Activated naive CD8-positive, alpha-beta T cell treated with anti-CD3 and anti-CD28 coated beads, Interleukin-2, amount 50 U/mL, for 24 hours (primary cell): ENCODE data around the gene EMSY.
"Not testable (repeated sequence)": the region's sequence is repeated elsewhere in the genome, so short reads cannot be mapped to it uniquely, and the experiment has no call there.

ENCODE experiments used
- ATAC-seq: fragments of 150-1000 bp; cut with Tn5 transposase; one replicate; pipeline ENCODE4 v1.10.0; 2021
- DNase-seq: peaks from one replicate; pipeline ENCODE4 v3.0.0; 2021
- H3K27ac Mint-ChIP-seq: one replicate; pipeline ENCODE4 v1.8.0; 2021; ENCODE audit warnings: mild to moderate bottlenecking, mixed read lengths
- H3K27me3 Mint-ChIP-seq: one replicate; pipeline ENCODE4 v1.8.0; 2021; ENCODE audit warnings: mixed read lengths
- H3K36me3 Mint-ChIP-seq: one replicate; pipeline ENCODE4 v1.8.0; 2021; ENCODE audit warnings: low read depth, mixed read lengths
- H3K4me1 Mint-ChIP-seq: one replicate; pipeline ENCODE4 v1.8.0; 2021; ENCODE audit warnings: mixed read lengths
- H3K4me3 Mint-ChIP-seq: one replicate; pipeline ENCODE4 v1.8.0; 2021; ENCODE audit warnings: mild to moderate bottlenecking, moderate library complexity, mixed read lengths
- H3K9me3 Mint-ChIP-seq: one replicate; pipeline ENCODE4 v1.8.0; 2021; ENCODE audit warnings: mixed read lengths

EMSY gene

GRCh38 chr11:76560219-76560618 lies 115.4 kb downstream of the EMSY start:
- H3K27ac Mint-ChIP-seq: peak overlapping the region; percentile 2
- ATAC-seq (peak; percentile 81), DNase-seq (no peak)
- H3K9me3 Mint-ChIP-seq: no peaks in the 10 kb centered on the region
- H3K4me3 Mint-ChIP-seq: no peak overlapping the region
- H3K27me3 Mint-ChIP-seq: peaks cover 14% of the 10 kb centered on the region
- H3K4me1 Mint-ChIP-seq: peaks cover 11% of the 10 kb centered on the region
- H3K36me3 Mint-ChIP-seq: no peaks in the 10 kb centered on the region

GRCh38 chr11:76561245-76561644 lies 116.4 kb downstream of the EMSY start:
- Mint-ChIP-seq H3K36me3 (no peaks in the 10 kb centered on the region), H3K27ac (no peak overlapping the region), H3K27me3 (peaks cover 16% of the 10 kb centered on the region), H3K4me3 (no peak overlapping the region), H3K9me3 (no peaks in the 10 kb centered on the region), H3K4me1 (peaks cover 11% of the 10 kb centered on the region)
- no peak for DNase-seq
- no peak for ATAC-seq

- Mint-ChIP-seq H3K4me1 (peaks cover 16% of the 10 kb centered on the region), H3K36me3 (no peaks in the 10 kb centered on the region), H3K9me3 (no peaks in the 10 kb centered on the region), H3K27me3 (peaks cover 16% of the 10 kb centered on the region), H3K4me3 (no peak overlapping the region), H3K27ac (no peak overlapping the region)
- DNase-seq (no peak), ATAC-seq (no peak)
Observed at GRCh38 chr11:76562541-76562940, 117.7 kb downstream of the EMSY start.

- no peaks in the 10 kb centered on the region for H3K36me3 Mint-ChIP-seq
- ATAC-seq (no peak), DNase-seq (no peak)
- H3K4me3 Mint-ChIP-seq: no peak overlapping the region
- H3K9me3 Mint-ChIP-seq: no peaks in the 10 kb centered on the region
- H3K4me1 Mint-ChIP-seq: peaks cover 27% of the 10 kb centered on the region
- H3K27ac Mint-ChIP-seq: no peak overlapping the region
- H3K27me3 Mint-ChIP-seq: peaks cover 13% of the 10 kb centered on the region
Observed at GRCh38 chr11:76564364-76564763, 119.5 kb downstream of the EMSY start.

- ATAC-seq (no peak), DNase-seq (no peak)
- Mint-ChIP-seq H3K27me3 (peaks cover 16% of the 10 kb centered on the region), H3K27ac (no peak overlapping the region), H3K36me3 (no peaks in the 10 kb centered on the region), H3K9me3 (no peaks in the 10 kb centered on the region), H3K4me3 (no peak overlapping the region), H3K4me1 (peaks cover 15% of the 10 kb centered on the region)
Observed at GRCh38 chr11:76566811-76567210, 122.0 kb downstream of the EMSY start.

- ATAC-seq (no peak), DNase-seq (no peak)
- Mint-ChIP-seq H3K36me3 (no peaks in the 10 kb centered on the region), H3K9me3 (no peaks in the 10 kb centered on the region), H3K27ac (no peak overlapping the region), H3K4me3 (no peak overlapping the region), H3K4me1 (peaks cover 15% of the 10 kb centered on the region), H3K27me3 (peaks cover 11% of the 10 kb centered on the region)
Observed at GRCh38 chr11:76567261-76567660, 122.4 kb downstream of the EMSY start.

GRCh38 chr11:76568139-76568538 lies 123.3 kb downstream of the EMSY start:
- H3K9me3 Mint-ChIP-seq: no peaks in the 10 kb centered on the region
- H3K4me1 Mint-ChIP-seq: peaks cover 15% of the 10 kb centered on the region
- H3K36me3 Mint-ChIP-seq: no peaks in the 10 kb centered on the region
- ATAC-seq (peak; percentile 66), DNase-seq (no peak)
- H3K27me3 Mint-ChIP-seq: peaks cover 12% of the 10 kb centered on the region
- no peak overlapping the region for H3K4me3 Mint-ChIP-seq
- peak overlapping the region; percentile 50 for H3K27ac Mint-ChIP-seq

GRCh38 chr11:76568621-76569020 lies 123.8 kb downstream of the EMSY start:
- ATAC-seq: no peak
- Mint-ChIP-seq H3K27ac (no peak overlapping the region), H3K9me3 (no peaks in the 10 kb centered on the region), H3K36me3 (no peaks in the 10 kb centered on the region), H3K4me1 (peaks cover 15% of the 10 kb centered on the region), H3K4me3 (no peak overlapping the region), H3K27me3 (peaks cover 12% of the 10 kb centered on the region)
- no peak for DNase-seq

GRCh38 chr11:76572181-76572875 lies 127.5 kb downstream of the EMSY start:
- not testable (repeated sequence) for DNase-seq, H3K27ac Mint-ChIP-seq, ATAC-seq, H3K27me3 Mint-ChIP-seq, H3K4me3 Mint-ChIP-seq, H3K9me3 Mint-ChIP-seq, H3K36me3 Mint-ChIP-seq
- peaks cover 15% of the 10 kb centered on the region for H3K4me1 Mint-ChIP-seq

- H3K27me3 Mint-ChIP-seq: peaks cover 10% of the 10 kb centered on the region
- no peak overlapping the region for H3K4me3 Mint-ChIP-seq
- peaks cover 2% of the 10 kb centered on the region for H3K4me1 Mint-ChIP-seq
- H3K36me3 Mint-ChIP-seq: no peaks in the 10 kb centered on the region
- DNase-seq: no peak
- no peak overlapping the region for H3K27ac Mint-ChIP-seq
- no peaks in the 10 kb centered on the region for H3K9me3 Mint-ChIP-seq
- ATAC-seq: no peak
Observed at GRCh38 chr11:76574406-76574805, 129.6 kb downstream of the EMSY start.

GRCh38 chr11:76574879-76575278 lies 130.1 kb downstream of the EMSY start:
- peaks cover 10% of the 10 kb centered on the region for H3K27me3 Mint-ChIP-seq
- peaks cover 2% of the 10 kb centered on the region for H3K4me1 Mint-ChIP-seq
- H3K4me3 Mint-ChIP-seq: no peak overlapping the region
- no peak for DNase-seq
- no peaks in the 10 kb centered on the region for H3K9me3 Mint-ChIP-seq
- ATAC-seq: peak; percentile 73
- no peaks in the 10 kb centered on the region for H3K36me3 Mint-ChIP-seq
- peak overlapping the region; percentile 6 for H3K27ac Mint-ChIP-seq

- no peaks in the 10 kb centered on the region for H3K9me3 Mint-ChIP-seq
- DNase-seq: no peak
Observed at GRCh38 chr11:76577226-76577920, 132.6 kb downstream of the EMSY start.

GRCh38 chr11:76577921-76578653 lies 133.3 kb downstream of the EMSY start:
- Mint-ChIP-seq H3K36me3 (no peaks in the 10 kb centered on the region), H3K4me3 (no peak overlapping the region), H3K27me3 (peaks cover 5% of the 10 kb centered on the region), H3K4me1 (peaks cover 2% of the 10 kb centered on the region), H3K27ac (no peak overlapping the region), H3K9me3 (no peaks in the 10 kb centered on the region)
- DNase-seq: no peak
- no peak for ATAC-seq

More at GRCh38 chr11:76577226-76577920, 132.6 kb downstream of the EMSY start:
- H3K27me3 Mint-ChIP-seq: peaks cover 7% of the 10 kb centered on the region
- no peak overlapping the region for H3K27ac Mint-ChIP-seq
- no peaks in the 10 kb centered on the region for H3K36me3 Mint-ChIP-seq
- ATAC-seq: no peak
- no peak overlapping the region for H3K4me3 Mint-ChIP-seq
- H3K4me1 Mint-ChIP-seq: peaks cover 2% of the 10 kb centered on the region

- ATAC-seq (no peak), DNase-seq (no peak)
- no peak overlapping the region for H3K4me3 Mint-ChIP-seq
- peaks cover 2% of the 10 kb centered on the region for H3K4me1 Mint-ChIP-seq
- H3K27ac Mint-ChIP-seq: no peak overlapping the region
- H3K9me3 Mint-ChIP-seq: no peaks in the 10 kb centered on the region
- peaks cover 5% of the 10 kb centered on the region for H3K27me3 Mint-ChIP-seq
- no peaks in the 10 kb centered on the region for H3K36me3 Mint-ChIP-seq
Observed at GRCh38 chr11:76578654-76579055, 133.8 kb downstream of the EMSY start.
